D721Med (cell line): Measurements from ENCODE around the gene CPSF3.

Source experiments
- DNase-seq: peaks from one replicate; pipeline ENCODE4 v3.0.0; 2011; ENCODE audit warnings: low spot score; ENCODE audit not compliant: insufficient read length
- FAIRE-seq: peaks from 2 replicates; lab custom pipeline; 2011; peaks lifted over from hg19 to GRCh38; lab: Jason Lieb, UNC
- CTCF ChIP-seq: IDR thresholded peaks from 2 replicates; pipeline ENCODE4 v1.5.1; 2012; ENCODE audit warnings: mild to moderate bottlenecking, control low read depth; ENCODE audit not compliant: insufficient read depth; ENCODE audit errors: missing control alignments

CPSF3 gene

GRCh38 chr2:9415516-9416169 lies 7.8 kb upstream of the CPSF3 start:
- no peak for FAIRE-seq
- DNase-seq: no peak
- TF ChIP-seq CTCF: no peak

- no peak for TF ChIP-seq CTCF
- FAIRE-seq: no peak
- DNase-seq: no peak
Observed at GRCh38 chr2:9416267-9416961, 7.0 kb upstream of the CPSF3 start.

- DNase-seq (no peak), FAIRE-seq (no peak)
- no peak for TF ChIP-seq CTCF
Observed at GRCh38 chr2:9416962-9417316, 6.5 kb upstream of the CPSF3 start.

GRCh38 chr2:9417725-9418124 lies 5.7 kb upstream of the CPSF3 start:
- no peak for TF ChIP-seq CTCF

GRCh38 chr2:9418746-9419145 lies 4.7 kb upstream of the CPSF3 start:
- no peak for TF ChIP-seq CTCF
- no peak for FAIRE-seq
- no peak for DNase-seq

More at GRCh38 chr2:9417725-9418124, 5.7 kb upstream of the CPSF3 start:
- DNase-seq: no peak
- FAIRE-seq: no peak

- DNase-seq: no peak
Observed at GRCh38 chr2:9419541-9419940, 3.9 kb upstream of the CPSF3 start.

More at GRCh38 chr2:9419541-9419940, 3.9 kb upstream of the CPSF3 start:
- no peak for FAIRE-seq
- no peak for TF ChIP-seq CTCF
